WTC11 (cell line): ENCODE data around the gene FOXC2.

ENCODE experiments used
- JUN ChIP-seq: sonication (generic); formaldehyde crosslinking; IDR thresholded peaks from 2 replicates; pipeline ENCODE4 v1.8.0; 2023; ENCODE audit warnings: mild to moderate bottlenecking, missing genetic modification reagents
- NFYB ChIP-seq: sonication (generic); formaldehyde crosslinking; conservative IDR thresholded peaks from 2 replicates; pipeline ENCODE4 v1.8.0; 2022; ENCODE audit warnings: low read depth, missing genetic modification reagents
- NR3C1 ChIP-seq: sonication (generic); formaldehyde crosslinking; conservative IDR thresholded peaks from 2 replicates; pipeline ENCODE4 v1.8.1; 2023; ENCODE audit warnings: low read depth, mild to moderate bottlenecking, missing genetic modification reagents
- ZNF138 ChIP-seq: sonication (generic); formaldehyde crosslinking; conservative IDR thresholded peaks from 2 replicates; pipeline ENCODE4 v1.8.1; 2022; ENCODE audit warnings: mild to moderate bottlenecking, moderate library complexity, missing genetic modification reagents
- TF ChIP-seq, protein P1 (sequence below): fragments of 200-600 bp; IDR thresholded peaks from 2 replicates; pipeline ENCODE4 v1.8.0; 2022; ENCODE audit warnings: antibody characterized with exemption
- TF ChIP-seq, protein P2 (sequence below): sonication (generic); formaldehyde crosslinking; IDR thresholded peaks from 2 replicates; pipeline ENCODE4 v1.8.1; 2023; ENCODE audit warnings: mild to moderate bottlenecking, missing genetic modification reagents, moderate library complexity
- TF ChIP-seq, protein P3 (sequence below): sonication (generic); formaldehyde crosslinking; IDR thresholded peaks from 2 replicates; pipeline ENCODE4 v1.8.0; 2023; ENCODE audit warnings: missing genetic modification reagents, mild to moderate bottlenecking, borderline replicate concordance
- TF ChIP-seq, protein P4 (sequence below): sonication (generic); formaldehyde crosslinking; IDR thresholded peaks from 2 replicates; pipeline ENCODE4 v1.8.1; 2022; ENCODE audit warnings: mild to moderate bottlenecking, moderate library complexity, missing genetic modification reagents
- TF ChIP-seq, protein P5 (sequence below): sonication (generic); formaldehyde crosslinking; IDR thresholded peaks from 2 replicates; pipeline ENCODE4 v1.8.1; 2022; ENCODE audit warnings: missing genetic modification reagents, borderline replicate concordance

DNA sequence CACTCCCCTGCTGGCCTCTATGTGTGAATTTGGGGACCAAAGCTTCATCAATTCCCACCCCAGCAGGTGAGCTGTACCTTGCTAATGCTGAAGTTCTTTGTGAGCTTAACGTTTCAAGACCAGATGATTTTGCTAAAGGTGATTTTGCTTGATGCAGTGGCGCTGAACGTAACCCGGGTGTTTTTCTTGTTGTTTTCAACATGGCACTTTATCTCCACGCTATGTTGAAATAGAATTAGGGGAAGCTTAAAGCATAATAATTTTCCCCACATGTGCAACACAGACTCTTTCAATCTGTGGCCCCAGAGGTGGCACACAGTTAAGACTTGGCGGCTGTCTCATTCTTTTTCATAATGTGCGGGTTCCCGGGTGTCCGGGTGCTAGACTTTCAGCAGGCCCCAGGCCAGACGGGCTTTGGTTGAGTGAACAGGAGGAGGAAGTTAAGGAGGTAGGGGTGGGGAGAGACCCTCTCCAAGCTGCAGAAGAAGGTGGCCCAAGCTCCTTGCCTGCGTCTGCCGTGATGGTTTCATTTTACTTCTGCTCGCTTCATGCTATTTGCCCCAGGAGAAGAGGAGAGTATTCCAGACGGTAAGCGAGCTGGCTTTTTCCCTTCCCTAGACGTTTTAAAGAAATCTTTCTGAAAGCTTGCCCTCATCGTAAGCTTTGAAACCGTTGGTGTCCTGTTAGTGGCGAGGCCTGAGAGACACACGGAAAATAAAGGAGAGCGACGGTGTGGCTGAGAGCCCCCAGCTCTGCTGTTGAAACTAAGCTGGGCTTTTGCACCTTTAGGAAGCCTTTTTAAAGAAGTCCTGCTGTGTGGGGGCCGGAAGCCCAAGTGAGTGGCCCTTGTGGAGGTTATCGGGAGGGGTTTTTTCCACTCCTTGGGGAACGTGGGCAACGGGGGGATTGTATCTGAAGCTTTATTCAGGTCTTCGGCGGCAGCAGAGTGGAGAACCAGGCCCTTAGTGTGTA, 4.2 kb downstream of the FOXC2 start:
- no peak for TF ChIP-seq JUN (CRISPR knock-in tag)
- TF ChIP-seq, protein P1, sequence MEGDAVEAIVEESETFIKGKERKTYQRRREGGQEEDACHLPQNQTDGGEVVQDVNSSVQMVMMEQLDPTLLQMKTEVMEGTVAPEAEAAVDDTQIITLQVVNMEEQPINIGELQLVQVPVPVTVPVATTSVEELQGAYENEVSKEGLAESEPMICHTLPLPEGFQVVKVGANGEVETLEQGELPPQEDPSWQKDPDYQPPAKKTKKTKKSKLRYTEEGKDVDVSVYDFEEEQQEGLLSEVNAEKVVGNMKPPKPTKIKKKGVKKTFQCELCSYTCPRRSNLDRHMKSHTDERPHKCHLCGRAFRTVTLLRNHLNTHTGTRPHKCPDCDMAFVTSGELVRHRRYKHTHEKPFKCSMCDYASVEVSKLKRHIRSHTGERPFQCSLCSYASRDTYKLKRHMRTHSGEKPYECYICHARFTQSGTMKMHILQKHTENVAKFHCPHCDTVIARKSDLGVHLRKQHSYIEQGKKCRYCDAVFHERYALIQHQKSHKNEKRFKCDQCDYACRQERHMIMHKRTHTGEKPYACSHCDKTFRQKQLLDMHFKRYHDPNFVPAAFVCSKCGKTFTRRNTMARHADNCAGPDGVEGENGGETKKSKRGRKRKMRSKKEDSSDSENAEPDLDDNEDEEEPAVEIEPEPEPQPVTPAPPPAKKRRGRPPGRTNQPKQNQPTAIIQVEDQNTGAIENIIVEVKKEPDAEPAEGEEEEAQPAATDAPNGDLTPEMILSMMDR: no peak
- TF ChIP-seq, protein P2, sequence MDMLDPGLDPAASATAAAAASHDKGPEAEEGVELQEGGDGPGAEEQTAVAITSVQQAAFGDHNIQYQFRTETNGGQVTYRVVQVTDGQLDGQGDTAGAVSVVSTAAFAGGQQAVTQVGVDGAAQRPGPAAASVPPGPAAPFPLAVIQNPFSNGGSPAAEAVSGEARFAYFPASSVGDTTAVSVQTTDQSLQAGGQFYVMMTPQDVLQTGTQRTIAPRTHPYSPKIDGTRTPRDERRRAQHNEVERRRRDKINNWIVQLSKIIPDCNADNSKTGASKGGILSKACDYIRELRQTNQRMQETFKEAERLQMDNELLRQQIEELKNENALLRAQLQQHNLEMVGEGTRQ (CRISPR knock-in tag): no peak
- no peak for TF ChIP-seq ZNF138 (CRISPR knock-in tag)
- TF ChIP-seq NR3C1 (CRISPR knock-in tag): no peak
- TF ChIP-seq, protein P3, sequence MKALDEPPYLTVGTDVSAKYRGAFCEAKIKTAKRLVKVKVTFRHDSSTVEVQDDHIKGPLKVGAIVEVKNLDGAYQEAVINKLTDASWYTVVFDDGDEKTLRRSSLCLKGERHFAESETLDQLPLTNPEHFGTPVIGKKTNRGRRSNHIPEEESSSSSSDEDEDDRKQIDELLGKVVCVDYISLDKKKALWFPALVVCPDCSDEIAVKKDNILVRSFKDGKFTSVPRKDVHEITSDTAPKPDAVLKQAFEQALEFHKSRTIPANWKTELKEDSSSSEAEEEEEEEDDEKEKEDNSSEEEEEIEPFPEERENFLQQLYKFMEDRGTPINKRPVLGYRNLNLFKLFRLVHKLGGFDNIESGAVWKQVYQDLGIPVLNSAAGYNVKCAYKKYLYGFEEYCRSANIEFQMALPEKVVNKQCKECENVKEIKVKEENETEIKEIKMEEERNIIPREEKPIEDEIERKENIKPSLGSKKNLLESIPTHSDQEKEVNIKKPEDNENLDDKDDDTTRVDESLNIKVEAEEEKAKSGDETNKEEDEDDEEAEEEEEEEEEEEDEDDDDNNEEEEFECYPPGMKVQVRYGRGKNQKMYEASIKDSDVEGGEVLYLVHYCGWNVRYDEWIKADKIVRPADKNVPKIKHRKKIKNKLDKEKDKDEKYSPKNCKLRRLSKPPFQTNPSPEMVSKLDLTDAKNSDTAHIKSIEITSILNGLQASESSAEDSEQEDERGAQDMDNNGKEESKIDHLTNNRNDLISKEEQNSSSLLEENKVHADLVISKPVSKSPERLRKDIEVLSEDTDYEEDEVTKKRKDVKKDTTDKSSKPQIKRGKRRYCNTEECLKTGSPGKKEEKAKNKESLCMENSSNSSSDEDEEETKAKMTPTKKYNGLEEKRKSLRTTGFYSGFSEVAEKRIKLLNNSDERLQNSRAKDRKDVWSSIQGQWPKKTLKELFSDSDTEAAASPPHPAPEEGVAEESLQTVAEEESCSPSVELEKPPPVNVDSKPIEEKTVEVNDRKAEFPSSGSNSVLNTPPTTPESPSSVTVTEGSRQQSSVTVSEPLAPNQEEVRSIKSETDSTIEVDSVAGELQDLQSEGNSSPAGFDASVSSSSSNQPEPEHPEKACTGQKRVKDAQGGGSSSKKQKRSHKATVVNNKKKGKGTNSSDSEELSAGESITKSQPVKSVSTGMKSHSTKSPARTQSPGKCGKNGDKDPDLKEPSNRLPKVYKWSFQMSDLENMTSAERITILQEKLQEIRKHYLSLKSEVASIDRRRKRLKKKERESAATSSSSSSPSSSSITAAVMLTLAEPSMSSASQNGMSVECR: no peak
- TF ChIP-seq, protein P4, sequence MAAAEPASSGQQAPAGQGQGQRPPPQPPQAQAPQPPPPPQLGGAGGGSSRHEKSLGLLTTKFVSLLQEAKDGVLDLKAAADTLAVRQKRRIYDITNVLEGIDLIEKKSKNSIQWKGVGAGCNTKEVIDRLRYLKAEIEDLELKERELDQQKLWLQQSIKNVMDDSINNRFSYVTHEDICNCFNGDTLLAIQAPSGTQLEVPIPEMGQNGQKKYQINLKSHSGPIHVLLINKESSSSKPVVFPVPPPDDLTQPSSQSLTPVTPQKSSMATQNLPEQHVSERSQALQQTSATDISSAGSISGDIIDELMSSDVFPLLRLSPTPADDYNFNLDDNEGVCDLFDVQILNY: no peak
- TF ChIP-seq, protein P5, sequence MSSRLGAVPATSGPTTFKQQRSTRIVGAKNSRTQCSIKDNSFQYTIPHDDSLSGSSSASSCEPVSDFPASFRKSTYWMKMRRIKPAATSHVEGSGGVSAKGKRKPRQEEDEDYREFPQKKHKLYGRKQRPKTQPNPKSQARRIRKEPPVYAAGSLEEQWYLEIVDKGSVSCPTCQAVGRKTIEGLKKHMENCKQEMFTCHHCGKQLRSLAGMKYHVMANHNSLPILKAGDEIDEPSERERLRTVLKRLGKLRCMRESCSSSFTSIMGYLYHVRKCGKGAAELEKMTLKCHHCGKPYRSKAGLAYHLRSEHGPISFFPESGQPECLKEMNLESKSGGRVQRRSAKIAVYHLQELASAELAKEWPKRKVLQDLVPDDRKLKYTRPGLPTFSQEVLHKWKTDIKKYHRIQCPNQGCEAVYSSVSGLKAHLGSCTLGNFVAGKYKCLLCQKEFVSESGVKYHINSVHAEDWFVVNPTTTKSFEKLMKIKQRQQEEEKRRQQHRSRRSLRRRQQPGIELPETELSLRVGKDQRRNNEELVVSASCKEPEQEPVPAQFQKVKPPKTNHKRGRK (CRISPR knock-in tag): no peak
- TF ChIP-seq NFYB: no peak
